HG02852 (cell line): ENCODE measurements around the gene TFEB.
A peak's percentile ranks its signal among the peaks of the same experiment; 100 is the strongest.

ENCODE experiments used
- ATAC-seq: cut with Tn5 transposase; IDR thresholded peaks from one replicate; pipeline ENCODE4 v1.9.1; 2021; ENCODE audit warnings: mild to moderate bottlenecking, moderate library complexity; ENCODE audit not compliant: unreplicated experiment

The TFEB gene

GRCh38 chr6:41708856-41709255 is 26.6 kb downstream of the TFEB start:
- ATAC-seq = no peak

DNA sequence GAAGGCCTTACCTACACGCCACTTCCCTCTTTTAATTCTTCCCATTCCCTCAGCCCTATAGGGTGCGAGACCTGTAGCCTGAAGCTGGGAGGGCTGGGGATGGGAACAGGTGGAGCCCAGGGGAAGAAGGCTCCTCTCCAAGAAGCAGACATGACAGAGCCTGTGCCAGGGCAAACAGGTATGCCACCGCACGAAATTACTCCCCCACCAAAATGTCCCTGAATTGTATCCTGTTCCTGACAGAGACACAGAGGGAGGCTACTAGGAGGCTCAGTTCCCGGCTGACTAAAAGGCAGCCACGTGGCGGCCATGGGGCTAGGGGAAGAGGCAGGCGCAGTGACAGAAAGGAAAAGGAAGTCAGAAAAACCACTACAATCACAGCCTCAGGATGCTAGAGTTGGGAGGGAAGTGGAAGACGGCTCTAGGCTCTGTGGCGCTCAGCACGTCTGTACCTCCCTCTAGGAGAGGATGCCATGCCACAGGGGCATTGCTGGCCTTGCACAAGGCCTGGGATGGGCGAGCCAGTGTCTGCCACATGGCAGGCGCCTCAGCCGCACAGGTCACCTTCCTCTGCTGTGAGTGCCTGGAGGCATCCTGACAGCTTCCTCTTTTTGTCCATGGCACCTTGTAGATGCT is 27.7 kb downstream of the TFEB start:
- ATAC-seq = no peak

DNA sequence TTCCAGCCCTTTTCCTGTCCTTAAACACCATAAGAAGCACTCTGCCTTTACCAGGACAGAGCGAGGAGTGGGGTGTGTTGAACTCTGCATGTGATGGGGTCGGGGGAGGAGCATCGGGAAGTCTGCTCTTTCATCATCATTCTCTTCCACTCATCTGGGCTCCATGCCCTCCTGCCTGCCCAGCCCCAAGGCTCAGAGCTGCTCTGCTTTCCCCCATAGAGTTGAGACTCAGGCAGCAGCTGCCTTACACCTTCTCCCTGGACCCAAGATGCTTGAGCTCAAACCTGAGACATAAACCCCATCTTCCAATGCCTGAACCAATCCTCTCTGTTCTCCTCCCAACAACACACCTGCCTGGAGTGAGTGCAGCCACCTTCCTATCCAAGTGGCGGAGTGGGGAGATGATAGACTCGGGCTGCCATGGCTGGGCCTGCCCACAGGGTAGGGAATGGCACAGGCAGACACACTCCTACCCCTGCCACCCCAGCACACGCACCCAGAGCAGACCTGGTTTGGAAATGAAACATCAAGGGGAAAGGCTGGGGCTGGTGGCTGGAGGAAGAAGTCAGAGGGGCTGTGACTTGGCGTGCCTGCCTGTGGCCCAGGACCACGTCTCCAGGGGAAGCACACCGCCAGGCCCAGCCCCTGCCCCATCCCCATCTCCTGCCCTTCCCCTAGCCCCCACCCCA is 28.4 kb downstream of the TFEB start:
- no peak for ATAC-seq

DNA sequence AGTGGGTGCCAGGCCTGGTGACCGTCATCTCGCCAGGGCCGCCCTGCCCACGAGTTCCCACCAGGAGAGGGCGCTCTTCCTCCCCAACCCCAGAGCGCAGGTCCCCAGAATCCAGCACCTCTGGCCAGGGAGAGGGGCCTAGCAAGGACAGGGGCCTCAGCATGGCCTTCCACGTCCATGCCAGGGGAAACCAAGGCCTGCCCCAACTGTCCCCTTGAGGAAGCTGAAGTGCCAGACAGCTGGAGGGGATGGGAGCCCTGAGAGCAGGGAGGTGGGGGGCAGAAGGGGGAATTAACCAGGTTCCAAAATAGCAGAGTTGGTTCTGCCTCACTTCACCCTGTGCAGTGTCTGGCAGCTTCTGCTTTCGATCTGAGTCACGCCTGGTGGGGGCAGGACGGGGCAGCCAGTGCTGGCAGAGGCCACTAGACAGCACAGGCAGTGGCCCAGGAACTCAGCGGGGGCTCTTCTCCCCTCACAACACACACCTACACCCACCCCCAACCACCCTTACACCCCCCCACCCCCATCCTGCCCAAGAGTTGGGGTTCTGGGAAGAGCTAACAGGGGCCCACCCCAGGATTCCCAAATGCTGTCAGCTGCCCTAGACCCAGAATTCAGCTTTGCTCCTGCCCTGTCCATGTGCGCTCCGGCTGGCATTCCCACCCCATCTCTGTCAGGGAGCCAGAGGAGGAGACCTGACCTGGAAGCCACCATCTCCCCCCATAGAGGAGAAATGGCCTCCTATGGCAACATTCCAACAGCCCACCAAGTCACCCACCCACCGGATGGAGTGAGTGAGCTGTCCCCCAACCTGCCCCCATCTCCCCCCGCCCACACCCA is 29.2 kb downstream of the TFEB start:
- peak; percentile 68 for ATAC-seq

GRCh38 chr6:41705311-41705995 is 30.0 kb downstream of the TFEB start:
- ATAC-seq = no peak

- no peak for ATAC-seq
Measured at GRCh38 chr6:41704656-41705310, 30.6 kb downstream of the TFEB start.

DNA sequence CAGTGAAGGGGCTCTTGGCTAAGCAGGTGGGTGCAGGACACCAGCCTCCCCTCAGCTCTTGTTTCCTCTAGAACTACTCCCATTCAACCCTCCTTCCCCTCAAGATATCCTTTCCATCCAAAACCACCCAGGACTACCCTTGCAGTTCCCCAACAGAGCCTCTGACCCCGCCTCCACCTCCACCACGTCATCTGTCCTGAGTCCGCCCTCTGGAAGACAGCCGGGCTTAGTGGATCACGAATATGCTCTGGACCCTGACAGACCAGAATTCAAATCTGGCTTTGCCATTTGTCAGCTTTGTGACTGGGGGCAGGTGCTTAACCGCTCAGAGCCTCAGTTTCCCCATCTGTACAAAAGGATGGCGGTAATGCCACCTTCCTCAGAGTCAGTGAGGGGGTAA is 31.4 kb downstream of the TFEB start:
- ATAC-seq = no peak

DNA sequence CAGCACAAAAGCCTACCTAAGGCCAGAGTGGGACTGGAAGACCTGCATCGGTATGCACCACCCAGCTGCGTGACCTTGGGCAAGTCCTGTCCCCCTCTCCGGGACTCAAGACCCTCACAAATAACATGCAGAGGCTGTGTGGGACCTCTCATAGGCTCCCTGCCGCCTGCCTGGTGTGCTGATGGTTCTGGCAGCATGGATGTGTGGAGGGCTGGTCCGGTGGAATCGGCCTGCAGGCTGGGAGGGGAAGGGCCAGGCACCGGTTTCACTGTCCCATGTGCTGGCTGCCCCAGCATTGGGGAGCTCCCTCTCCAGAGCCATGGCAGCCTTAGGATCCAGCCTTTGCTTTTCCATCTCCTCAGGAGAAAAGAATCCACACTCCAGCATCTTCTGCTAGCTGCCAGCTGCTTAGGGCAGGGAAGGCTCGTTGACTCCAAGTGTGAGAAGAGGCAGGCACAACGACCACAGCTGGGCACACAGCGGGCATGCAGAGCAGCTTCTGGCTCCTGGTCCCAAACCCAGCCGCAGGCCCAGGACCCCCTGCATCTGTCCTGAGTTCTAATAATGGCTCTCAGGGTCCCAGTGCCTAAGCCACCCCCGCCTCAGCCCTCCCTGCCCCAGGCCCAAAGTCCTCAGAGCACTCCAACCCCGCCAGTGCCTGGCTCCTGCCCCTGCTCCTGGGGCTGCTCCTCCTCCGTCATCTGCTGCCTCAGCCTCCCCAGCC is 32.5 kb downstream of the TFEB start:
- ATAC-seq = no peak

DNA sequence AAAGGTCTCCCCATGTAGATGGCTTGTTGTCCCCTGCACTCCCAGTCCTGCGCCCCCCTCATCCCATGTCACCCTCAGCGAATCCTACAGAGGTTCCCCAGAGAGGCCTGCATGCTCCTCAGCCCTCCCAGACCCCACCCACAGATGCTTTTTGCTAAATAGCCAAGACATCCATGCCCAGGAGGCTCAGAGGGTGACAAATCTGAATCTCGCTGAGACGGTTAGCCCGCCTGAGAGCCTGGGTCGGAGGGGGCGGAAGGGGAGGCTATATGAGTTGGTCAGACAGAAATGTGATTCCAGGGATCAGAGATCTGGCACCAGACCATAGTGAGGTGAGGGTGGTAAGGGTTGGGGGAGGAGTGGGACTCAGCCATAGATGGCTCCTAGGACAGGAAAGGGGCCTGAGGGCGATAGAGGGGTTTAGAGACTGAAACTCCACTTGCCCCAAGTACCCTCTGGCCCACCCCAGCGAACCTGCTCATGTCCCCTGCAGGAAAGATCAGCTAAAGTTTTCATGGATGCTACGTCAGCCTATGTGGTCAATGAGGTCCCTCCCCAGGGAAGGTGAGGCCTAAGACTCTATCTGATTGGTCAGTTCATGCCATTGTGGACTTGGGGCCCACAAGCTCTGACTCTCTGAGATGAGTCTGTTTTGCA is 33.2 kb downstream of the TFEB start:
- ATAC-seq = no peak

DNA sequence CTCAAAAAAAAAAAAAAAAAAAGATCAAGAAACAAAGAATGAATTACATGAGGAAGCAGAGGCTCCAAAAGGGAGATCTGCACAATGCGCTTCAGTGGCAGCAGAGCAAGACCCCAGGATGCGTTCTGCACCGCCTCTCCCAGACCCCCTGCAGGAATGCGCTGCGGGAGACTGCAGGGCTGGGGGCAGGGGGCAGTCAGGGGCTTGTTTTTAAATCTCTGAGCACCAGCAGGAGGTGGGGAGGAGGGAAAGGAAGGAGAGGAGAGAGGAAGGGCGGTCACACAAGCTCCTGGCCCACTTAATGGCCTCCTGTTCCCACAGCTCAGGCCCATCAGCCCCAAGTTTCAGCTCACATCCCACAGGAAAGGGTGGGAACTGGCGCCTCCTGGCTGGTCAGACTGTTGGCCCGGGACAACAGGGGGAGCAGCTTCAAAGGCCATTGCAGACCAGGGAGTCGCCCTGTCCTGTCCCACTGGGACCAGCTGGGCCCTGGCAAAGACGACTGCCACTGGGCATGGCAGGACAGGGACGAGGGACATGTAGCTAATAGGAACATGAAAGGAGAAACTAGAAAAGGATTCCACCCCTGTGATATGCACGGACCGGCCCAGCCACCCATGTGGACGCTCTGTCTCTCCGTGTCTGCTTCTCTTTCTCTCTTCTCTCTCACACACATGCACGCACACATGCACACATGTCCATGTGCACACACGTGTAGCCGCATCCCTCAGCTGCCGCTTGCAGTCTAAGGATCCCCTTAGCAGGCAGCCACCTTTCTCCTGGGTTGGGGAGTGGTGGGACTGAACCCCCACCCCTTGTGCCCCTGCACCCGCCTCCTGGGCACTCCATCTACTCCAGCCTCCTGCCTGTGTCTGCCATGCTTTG is 34.7 kb downstream of the TFEB start:
- ATAC-seq = no peak

DNA sequence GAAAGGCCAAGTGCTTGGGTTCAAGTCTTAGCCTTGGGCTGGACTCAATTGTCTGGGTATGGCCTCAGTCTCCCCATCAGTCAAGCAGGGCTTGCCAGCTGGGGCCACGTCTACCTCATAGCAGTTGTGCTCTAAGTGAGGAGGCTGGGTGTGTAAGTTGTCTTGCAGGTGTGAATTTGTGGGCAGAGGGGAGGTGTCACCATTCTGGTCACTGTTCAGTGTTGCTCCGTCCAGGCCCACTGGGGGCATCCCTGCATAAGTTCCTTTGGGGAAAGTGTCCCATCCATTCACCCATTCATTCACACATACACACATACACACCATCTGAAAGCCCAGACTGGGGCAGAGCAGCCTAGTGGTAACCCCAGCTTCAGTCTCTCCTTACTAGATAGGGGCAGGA is 36.3 kb downstream of the TFEB start:
- ATAC-seq = no peak

DNA sequence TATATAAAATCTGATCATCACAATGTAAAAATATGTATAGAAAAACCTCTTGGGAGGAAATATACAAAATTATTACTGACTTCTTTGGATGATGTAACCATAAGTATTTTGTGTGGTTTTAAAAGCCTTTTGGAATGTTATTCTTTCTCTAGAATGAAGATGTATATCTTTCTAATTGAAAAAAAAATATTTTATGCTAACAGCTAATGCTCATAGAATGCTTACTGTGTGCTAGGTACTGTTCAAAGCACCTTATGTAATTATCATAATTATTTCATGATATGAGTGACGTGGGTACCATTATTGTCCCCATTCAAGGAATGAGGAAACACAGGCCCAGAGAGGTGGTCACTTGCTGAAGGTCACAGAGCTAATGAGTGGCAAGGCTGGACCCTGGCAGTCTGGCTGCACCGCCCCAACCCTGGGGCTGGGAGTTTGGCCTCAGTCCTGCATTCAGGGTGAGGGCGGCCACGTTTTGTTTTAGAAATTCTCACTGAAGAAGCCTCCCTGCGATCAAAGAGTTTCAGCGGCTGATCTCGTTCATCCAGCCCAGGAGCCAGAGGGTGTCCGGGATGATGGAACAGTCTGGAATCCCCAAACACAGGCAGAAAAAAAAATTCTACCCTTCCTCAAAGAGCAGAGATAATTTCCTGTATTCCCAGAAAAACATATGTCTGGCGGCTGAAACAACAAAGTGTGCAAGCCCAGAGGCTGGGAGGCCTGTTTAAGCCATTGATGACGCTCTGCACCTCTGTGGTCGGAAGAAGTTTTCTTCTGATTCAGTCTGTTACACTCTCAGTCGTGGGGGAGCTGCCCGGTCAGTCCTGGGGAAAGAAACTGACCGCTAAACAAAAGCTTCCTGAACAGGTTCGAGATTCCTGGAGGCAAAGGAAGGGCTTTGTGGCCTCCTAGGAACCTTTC is 37.3 kb downstream of the TFEB start:
- ATAC-seq = no peak

- ATAC-seq = no peak
Measured at GRCh38 chr6:41696788-41697187, 38.6 kb downstream of the TFEB start.

DNA sequence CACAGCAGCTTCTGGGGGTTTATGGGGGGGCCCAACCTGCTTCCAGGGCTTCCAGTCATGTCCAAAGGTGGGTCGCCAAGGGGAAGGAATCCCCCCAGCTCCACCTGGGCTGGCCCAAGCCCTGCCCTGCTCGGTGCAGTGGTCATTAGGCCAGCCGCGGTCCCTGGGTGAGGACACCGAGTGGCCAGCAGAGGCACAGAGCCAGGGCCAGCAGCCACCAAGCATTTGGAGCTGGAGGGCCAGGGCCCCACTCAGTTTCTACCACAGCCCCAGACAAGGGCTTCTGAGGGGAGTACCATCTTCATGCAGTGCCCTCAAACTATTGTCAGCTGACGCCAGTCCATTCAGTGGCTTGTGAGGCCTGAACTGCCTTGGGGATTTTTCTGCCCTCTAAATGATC is 39.6 kb downstream of the TFEB start:
- ATAC-seq = no peak

DNA sequence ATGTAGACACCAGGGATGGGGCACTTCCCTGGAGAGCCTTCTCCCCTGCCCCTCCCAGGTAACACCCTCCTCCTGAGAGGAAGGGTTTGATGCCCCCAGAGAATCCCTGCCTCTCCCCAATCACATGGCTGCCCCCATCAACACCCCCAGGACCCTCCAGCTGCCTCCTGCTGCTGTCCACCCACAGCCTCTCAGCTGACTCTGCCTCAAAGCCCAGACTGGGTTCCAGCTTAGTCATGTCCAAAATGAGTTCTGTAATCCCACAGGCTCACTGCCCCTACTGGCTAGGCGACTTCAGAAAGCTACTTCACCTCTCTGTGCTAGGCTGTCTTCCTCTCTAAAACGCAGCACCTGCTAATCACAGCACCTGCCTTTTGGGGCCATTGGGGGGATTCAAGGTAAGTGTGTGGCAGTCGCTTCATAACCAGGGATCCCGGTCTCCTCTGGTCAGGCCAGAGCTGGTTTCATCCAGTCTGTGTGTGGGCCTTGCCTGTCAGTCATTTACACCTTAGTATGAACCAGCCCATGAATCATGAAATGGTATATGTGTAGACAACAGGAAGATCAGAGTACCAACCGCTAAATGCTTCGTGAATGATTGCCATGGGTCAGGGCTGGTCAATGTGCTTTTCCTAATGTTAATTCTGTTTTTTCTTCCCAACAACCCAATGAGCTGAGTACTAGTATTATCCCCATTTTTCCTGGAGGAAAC is 40.4 kb downstream of the TFEB start:
- no peak for ATAC-seq

GRCh38 chr6:41693281-41694240 is 41.8 kb downstream of the TFEB start:
- ATAC-seq = no peak
